RCC 7860 (cell line): ENCODE results near the gene NAB2.
"Not testable (repeated sequence)": the region's sequence is repeated elsewhere in the genome, so short reads cannot be mapped to it uniquely, and the experiment has no call there.

Experiments
- DNase-seq: peaks from one replicate; pipeline ENCODE4 v3.0.0-alpha.2; 2015; ENCODE audit warnings: low spot score
- FAIRE-seq: peaks from 2 replicates; lab custom pipeline; 2012; peaks lifted over from hg19 to GRCh38; lab: Jason Lieb, UNC

The NAB2 gene

GRCh38 chr12:57088354-57089270 is at the start of gene NAB2:
Gene NAB2, plus strand, starts transcription at chr12:57089114. Its CDS starts 158 bp downstream, at chr12:57089272.
- FAIRE-seq (no peak), DNase-seq (peak; percentile 82)

GRCh38 chr12:57040211-57040610 is 48.7 kb upstream of the NAB2 start:
- DNase-seq = no peak
- FAIRE-seq = no peak

GRCh38 chr12:57040750-57041149 is 48.2 kb upstream of the NAB2 start:
- DNase-seq (no peak), FAIRE-seq (no peak)

GRCh38 chr12:57042695-57043094 is 46.2 kb upstream of the NAB2 start:
- FAIRE-seq (no peak), DNase-seq (no peak)

- FAIRE-seq = no peak
- no peak for DNase-seq
These were observed 44.4 kb upstream of the NAB2 start for GRCh38 chr12:57044468-57044867.

GRCh38 chr12:57044889-57045288 is 44.0 kb upstream of the NAB2 start:
- FAIRE-seq = no peak
- no peak for DNase-seq

- DNase-seq (no peak), FAIRE-seq (no peak)
These were observed 42.7 kb upstream of the NAB2 start for GRCh38 chr12:57046086-57046791.

GRCh38 chr12:57046947-57047890 is 41.7 kb upstream of the NAB2 start:
- no peak for FAIRE-seq
- no peak for DNase-seq

- no peak for FAIRE-seq
These were observed 40.9 kb upstream of the NAB2 start for GRCh38 chr12:57047981-57048380.

GRCh38 chr12:57048423-57049118 is 40.3 kb upstream of the NAB2 start:
- FAIRE-seq (no peak), DNase-seq (no peak)

More at GRCh38 chr12:57047981-57048380, 40.9 kb upstream of the NAB2 start:
- peak; percentile 20 for DNase-seq

- DNase-seq (no peak), FAIRE-seq (no peak)
These were observed 39.8 kb upstream of the NAB2 start for GRCh38 chr12:57049119-57049446.

- FAIRE-seq = no peak
These were observed 39.0 kb upstream of the NAB2 start, which contains the start of gene MYO1A for GRCh38 chr12:57049890-57050289. Gene MYO1A, minus strand, starts transcription at chr12:57050129. Its CDS starts 1,806 bp downstream, at chr12:57048323.

GRCh38 chr12:57051011-57051410 is 37.9 kb upstream of the NAB2 start:
- FAIRE-seq = no peak
- DNase-seq = no peak

More at GRCh38 chr12:57049890-57050289, 39.0 kb upstream of the NAB2 start, which contains the start of gene MYO1A:
- DNase-seq = no peak

- DNase-seq, FAIRE-seq: not testable (repeated sequence)
These were observed 35.8 kb upstream of the NAB2 start for GRCh38 chr12:57053146-57053545.

GRCh38 chr12:57053901-57054300 is 35.0 kb upstream of the NAB2 start:
- FAIRE-seq, DNase-seq: not testable (repeated sequence)

- DNase-seq (no peak), FAIRE-seq (no peak)
These were observed 33.1 kb upstream of the NAB2 start for GRCh38 chr12:57055824-57056223.

- FAIRE-seq = no peak
- DNase-seq = no peak
These were observed 31.7 kb upstream of the NAB2 start for GRCh38 chr12:57057067-57057751.

GRCh38 chr12:57058454-57058853 is 30.5 kb upstream of the NAB2 start:
- FAIRE-seq (no peak), DNase-seq (no peak)

- no peak for DNase-seq
- no peak for FAIRE-seq
These were observed 24.8 kb upstream of the NAB2 start for GRCh38 chr12:57063991-57064685.
